Coronary artery (tissue), 2 donors: ENCODE measurements around the gene NPS.

Source experiments
- DNase-seq: peaks from one replicate; pipeline ENCODE4 v3.0.0-alpha.2; 2017; ENCODE audit warnings: low spot score
- H3K27ac ChIP-seq, 2 donors: fragments of 200-600 bp; sonication (generic); one replicate each; pipeline ENCODE4 v1.5.1; 2016 to 2019
- H3K4me3 ChIP-seq: fragments of 200-600 bp; sonication (generic); 2 replicates; pipeline ENCODE4 v1.5.1; 2016; ENCODE audit warnings: mild to moderate bottlenecking, moderate library complexity
- TF ChIP-seq, protein P1 (sequence below): fragments of 200-600 bp; sonication (generic); IDR thresholded peaks from one replicate; pipeline ENCODE4 v1.5.1; 2019; ENCODE audit warnings: antibody characterized with exemption

The NPS gene

DNA sequence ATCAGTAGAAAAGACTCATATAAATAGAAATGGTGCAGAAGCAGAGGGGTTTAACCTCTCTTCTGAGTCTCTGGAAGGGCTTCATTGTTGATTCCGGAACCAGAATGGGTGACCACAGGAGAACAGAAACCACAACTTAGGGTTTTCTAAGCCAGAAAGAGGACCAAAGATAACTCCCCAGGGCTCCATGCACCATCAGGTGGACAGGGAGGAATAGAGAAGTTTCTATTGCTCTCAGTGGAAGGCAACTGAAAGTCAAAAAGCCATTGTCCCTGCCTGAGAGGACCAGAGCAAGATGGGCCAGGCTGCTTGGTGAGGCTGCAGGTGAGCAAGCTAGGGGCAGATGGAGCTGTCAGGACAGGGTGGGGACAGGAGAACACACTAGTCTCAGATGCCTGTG lies 14.6 kb upstream of the NPS start:
- TF ChIP-seq, protein P1, sequence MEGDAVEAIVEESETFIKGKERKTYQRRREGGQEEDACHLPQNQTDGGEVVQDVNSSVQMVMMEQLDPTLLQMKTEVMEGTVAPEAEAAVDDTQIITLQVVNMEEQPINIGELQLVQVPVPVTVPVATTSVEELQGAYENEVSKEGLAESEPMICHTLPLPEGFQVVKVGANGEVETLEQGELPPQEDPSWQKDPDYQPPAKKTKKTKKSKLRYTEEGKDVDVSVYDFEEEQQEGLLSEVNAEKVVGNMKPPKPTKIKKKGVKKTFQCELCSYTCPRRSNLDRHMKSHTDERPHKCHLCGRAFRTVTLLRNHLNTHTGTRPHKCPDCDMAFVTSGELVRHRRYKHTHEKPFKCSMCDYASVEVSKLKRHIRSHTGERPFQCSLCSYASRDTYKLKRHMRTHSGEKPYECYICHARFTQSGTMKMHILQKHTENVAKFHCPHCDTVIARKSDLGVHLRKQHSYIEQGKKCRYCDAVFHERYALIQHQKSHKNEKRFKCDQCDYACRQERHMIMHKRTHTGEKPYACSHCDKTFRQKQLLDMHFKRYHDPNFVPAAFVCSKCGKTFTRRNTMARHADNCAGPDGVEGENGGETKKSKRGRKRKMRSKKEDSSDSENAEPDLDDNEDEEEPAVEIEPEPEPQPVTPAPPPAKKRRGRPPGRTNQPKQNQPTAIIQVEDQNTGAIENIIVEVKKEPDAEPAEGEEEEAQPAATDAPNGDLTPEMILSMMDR: no peak
- DNase-seq: no peak
- no peak overlapping the region for H3K27ac ChIP-seq
- no peak overlapping the region for H3K4me3 ChIP-seq

GRCh38 chr10:127535802-127536515 lies 13.2 kb upstream of the NPS start:
- Histone ChIP-seq H3K27ac (no peak overlapping the region), H3K4me3 (no peak overlapping the region)
- TF ChIP-seq, protein P1: no peak
- no peak for DNase-seq

DNA sequence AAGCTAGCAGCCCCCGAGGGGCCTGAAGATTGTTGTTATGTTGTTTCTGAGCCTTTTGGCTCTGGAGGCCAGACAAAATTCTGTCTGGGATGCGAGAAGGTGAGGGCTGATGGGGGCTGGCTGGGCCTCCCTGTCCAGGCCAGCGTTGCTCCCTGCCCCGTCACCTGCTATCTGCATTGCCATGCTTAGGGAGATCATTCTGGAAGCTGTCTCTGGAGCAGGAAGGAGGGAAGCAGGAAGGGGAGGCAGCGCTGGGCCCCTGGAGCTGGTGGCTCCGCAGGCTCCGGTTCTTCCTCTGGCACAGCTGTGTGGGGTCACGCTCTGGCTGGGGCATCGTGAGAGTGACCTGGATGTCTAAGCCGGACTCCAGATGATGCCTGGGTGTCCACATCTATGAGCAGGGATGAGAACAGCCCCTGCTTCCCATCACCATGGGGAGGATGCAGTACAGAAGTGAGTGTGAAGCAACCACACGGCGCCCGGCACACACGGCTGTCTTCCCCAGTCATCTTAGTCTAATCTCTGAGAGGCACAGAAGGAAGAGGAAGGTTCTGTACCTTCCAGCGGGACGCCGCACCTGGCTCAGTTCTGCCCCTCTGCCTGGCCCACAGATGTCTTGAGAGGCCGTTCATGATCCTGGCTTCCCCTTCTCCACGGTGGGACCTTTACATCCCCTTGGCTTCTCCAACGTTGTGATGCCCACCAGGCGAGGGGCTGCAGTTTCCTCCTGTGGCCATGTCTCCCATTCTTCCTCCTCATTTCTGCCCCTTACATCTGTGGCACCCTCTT lies 11.9 kb upstream of the NPS start:
- no peak overlapping the region for H3K27ac ChIP-seq
- no peak overlapping the region for H3K4me3 ChIP-seq
- TF ChIP-seq, protein P1: no peak
- DNase-seq: no peak

DNA sequence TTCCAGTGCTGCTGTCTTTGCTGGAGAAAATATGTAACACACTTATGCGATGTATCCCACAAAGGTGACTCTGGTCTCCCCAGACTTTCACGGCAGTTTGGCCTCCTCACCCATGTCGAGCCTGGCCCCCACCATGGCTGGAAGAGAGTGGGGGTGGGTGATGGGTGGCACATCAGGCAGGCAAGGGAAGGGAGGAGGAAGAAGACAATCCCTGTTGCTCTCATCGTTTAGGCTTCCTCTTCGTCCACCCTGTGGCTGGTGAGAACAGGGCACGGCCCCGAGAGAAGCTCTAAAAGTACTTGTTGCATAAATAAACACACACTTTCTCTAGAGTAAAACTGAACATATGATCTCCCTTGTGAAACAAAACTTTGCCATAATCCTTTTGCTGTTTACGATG lies 11.2 kb upstream of the NPS start:
- no peak overlapping the region for H3K27ac ChIP-seq
- DNase-seq: no peak
- H3K4me3 ChIP-seq: no peak overlapping the region
- TF ChIP-seq, protein P1: no peak

DNA sequence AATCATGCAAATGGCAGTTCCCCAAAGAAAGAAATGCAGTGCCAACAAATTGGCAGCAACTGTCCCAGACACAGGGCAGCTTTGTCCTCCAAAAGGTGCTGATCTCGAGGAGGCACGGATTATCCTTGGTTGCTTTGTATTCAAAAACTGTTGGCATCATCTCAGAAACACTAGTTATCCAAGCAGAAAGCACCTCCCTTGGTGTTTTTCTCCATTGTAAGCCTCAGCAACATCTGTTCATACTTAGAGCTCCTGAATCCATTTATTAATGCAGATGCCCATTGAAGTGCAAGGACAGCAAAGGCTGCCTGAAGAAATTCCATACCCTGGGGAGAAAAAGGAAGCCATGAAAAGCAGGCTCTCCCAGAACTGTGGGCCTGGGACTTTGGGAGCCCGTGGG lies 1.1 kb upstream of the NPS start:
- Histone ChIP-seq H3K4me3 (no peak overlapping the region), H3K27ac (no peak overlapping the region)
- no peak for DNase-seq
- TF ChIP-seq, protein P1: no peak

DNA sequence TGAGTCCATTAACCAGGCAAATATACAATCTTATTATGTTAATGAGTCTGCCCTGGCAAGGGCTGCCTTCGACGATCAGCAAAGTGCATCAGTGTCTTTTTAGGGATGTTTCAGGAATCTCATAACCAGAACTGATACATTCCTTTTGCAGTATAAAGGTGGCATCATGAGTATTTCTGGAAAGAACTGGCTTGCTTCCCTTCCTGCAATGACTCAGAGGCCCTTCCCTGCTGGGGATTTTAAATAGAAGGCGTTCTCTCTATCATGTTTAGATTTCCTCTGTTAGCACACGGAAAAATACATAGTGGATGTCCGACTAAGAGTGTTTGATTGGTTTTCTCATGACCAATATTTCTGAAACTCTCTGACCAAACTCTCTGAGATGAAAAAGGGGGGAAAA lies 1.8 kb downstream of the NPS start:
- TF ChIP-seq, protein P1: no peak
- no peak for DNase-seq

DNA sequence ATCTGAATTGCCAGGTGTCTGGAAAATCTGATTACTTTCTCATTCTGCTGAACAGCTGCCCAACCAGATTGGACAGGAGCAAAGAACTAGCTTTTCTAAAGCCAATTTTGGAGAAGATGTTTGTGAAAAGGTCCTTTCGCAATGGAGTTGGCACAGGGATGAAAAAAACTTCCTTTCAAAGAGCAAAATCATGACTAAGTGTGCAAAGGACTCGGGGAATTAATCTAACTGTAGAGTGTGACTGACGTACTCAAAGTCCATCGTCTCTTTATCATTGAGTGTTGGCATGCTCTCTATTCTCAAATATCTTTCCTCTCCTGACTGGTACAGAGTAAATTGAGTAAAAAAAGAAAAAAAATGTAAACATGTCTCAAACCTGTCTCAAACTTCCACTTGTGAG lies 3.3 kb downstream of the NPS start:
- no peak for DNase-seq
- TF ChIP-seq, protein P1: no peak
- H3K4me3 ChIP-seq: no peak overlapping the region
- H3K27ac ChIP-seq: no peak overlapping the region

More for the DNA sequence above, 1.8 kb downstream of the NPS start:
- H3K4me3 ChIP-seq: no peak overlapping the region
- no peak overlapping the region for H3K27ac ChIP-seq
